OCI-LY1 (cell line): ENCODE data around the gene PPHLN1.

ENCODE experiments used
- H2AFZ ChIP-seq: fragments of 200-600 bp; sonication (generic), shearing (Covaris generic); 2 replicates; pipeline ENCODE4 v1.6.0; 2014; ENCODE audit warnings: antibody characterized with exemption, mild to moderate bottlenecking, low read length
- H3F3A ChIP-seq: fragments of 200-600 bp; sonication (generic), shearing (Covaris generic); 2 replicates; pipeline ENCODE4 v1.6.0; 2014; ENCODE audit warnings: mild to moderate bottlenecking, antibody characterized with exemption, low read length, moderate library complexity; ENCODE audit not compliant: insufficient read depth
- H3K27ac ChIP-seq: fragments of 200-600 bp; sonication (generic); 2 replicates; pipeline ENCODE4 v1.5.1; 2014; ENCODE audit warnings: low read length, mixed run types, mild to moderate bottlenecking, low read depth; ENCODE audit not compliant: poor library complexity, severe bottlenecking
- H3K27me3 ChIP-seq: fragments of 200-600 bp; sonication (generic); 2 replicates; pipeline ENCODE4 v1.6.0; 2014; ENCODE audit warnings: antibody characterized with exemption, mild to moderate bottlenecking, low read length, moderate library complexity; ENCODE audit not compliant: insufficient read depth
- H3K36me3 ChIP-seq: fragments of 200-600 bp; sonication (generic); 2 replicates; pipeline ENCODE4 v1.6.1; 2014; ENCODE audit warnings: mild to moderate bottlenecking, antibody characterized with exemption, low read length, moderate library complexity, mixed read lengths; ENCODE audit not compliant: insufficient read depth
- H3K4me1 ChIP-seq: fragments of 200-600 bp; sonication (generic); 2 replicates; pipeline ENCODE4 v1.5.1; 2014; ENCODE audit warnings: mild to moderate bottlenecking, low read length, moderate library complexity; ENCODE audit not compliant: insufficient read depth, severe bottlenecking
- H3K4me2 ChIP-seq: fragments of 200-600 bp; sonication (generic), shearing (Covaris generic); 2 replicates; pipeline ENCODE4 v1.6.1; 2014; ENCODE audit warnings: low read length
- H3K4me3 ChIP-seq: fragments of 200-600 bp; sonication (generic); 2 replicates; pipeline ENCODE4 v1.5.1; 2014; ENCODE audit warnings: low read length, low read depth, mild to moderate bottlenecking, mixed read lengths; ENCODE audit not compliant: poor library complexity, severe bottlenecking
- H3K79me2 ChIP-seq: fragments of 200-600 bp; shearing (Covaris generic); 2 replicates; pipeline ENCODE4 v1.6.1; 2016; ENCODE audit warnings: mixed run types, low read length, mixed read lengths; ENCODE audit not compliant: insufficient read depth
- H3K9ac ChIP-seq: fragments of 200-600 bp; sonication (generic), shearing (Covaris generic); 2 replicates; pipeline ENCODE4 v1.6.1; 2014; ENCODE audit warnings: mild to moderate bottlenecking, low read length, mixed read lengths
- H3K9me2 ChIP-seq: fragments of 200-600 bp; sonication (generic), shearing (Covaris generic); 2 replicates; pipeline ENCODE4 v1.6.1; 2014; ENCODE audit warnings: low read depth, mild to moderate bottlenecking, low read length, mixed read lengths
- H3K9me3 ChIP-seq: fragments of 200-600 bp; shearing (Covaris generic); 2 replicates; pipeline ENCODE4 v1.6.1; 2014; ENCODE audit warnings: low read length, mixed read lengths
- H4K20me1 ChIP-seq: fragments of 200-600 bp; sonication (generic), shearing (Covaris generic); 2 replicates; pipeline ENCODE4 v1.6.0; 2016; ENCODE audit warnings: mild to moderate bottlenecking, low read length; ENCODE audit not compliant: insufficient read depth
- CTCF ChIP-seq: fragments of 200-600 bp; sonication (generic), shearing (Covaris generic); IDR thresholded peaks from 2 replicates; pipeline ENCODE4 v1.5.1; 2017; ENCODE audit warnings: mild to moderate bottlenecking, antibody characterized with exemption, low read length, moderate library complexity, mixed read lengths
- EZH2 ChIP-seq: fragments of 200-600 bp; sonication (generic), shearing (Covaris generic); IDR thresholded peaks from 2 replicates; pipeline ENCODE4 v1.8.0; 2017; ENCODE audit warnings: borderline replicate concordance, mixed run types, mild to moderate bottlenecking, antibody characterized with exemption, low read length, moderate library complexity, mixed read lengths

The PPHLN1 gene

GRCh38 chr12:42422785-42423184 lies 96.8 kb downstream of the PPHLN1 start:
- Histone ChIP-seq H3K27ac (no peak overlapping the region), H2AFZ (no peak overlapping the region), H3K27me3 (no peaks in the 10 kb centered on the region), H4K20me1 (no peaks in the 10 kb centered on the region), H3K36me3 (0 out of 2 replicates have a peak, but pooled peaks cover 4% of the 10 kb centered on the region), H3K4me1 (peaks cover 16% of the 10 kb centered on the region), H3K9me3 (no peaks in the 10 kb centered on the region), H3K9me2 (no peaks in the 10 kb centered on the region), H3K79me2 (no peaks in the 10 kb centered on the region), H3K4me3 (no peak overlapping the region), H3K4me2 (peak overlapping the region; percentile 30; the same call in 1 of the 2 replicates), H3K9ac (no peak overlapping the region), H3F3A (no peaks in the 10 kb centered on the region)
- TF ChIP-seq CTCF = no peak
- TF ChIP-seq EZH2 = no peak

DNA sequence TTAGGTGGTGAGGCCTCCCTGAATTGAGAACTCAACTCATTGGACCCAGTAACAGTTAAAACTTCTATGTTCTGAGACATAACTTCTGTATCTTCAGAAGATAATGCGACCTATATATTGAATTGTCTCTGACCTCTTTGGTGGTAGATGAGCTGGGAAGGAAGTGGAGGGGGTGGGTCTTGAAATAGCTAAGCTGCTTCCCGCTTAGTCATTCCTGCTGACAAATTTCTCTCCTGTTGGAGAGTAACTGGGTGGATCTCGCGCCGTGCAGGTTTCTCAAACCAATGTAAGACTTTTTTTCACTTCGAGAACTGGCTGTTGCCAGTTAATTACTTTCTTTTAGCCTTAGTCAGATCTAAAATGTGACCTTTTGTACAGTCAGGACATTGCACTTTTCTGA lies 100.8 kb downstream of the PPHLN1 start:
- no peaks in the 10 kb centered on the region for H4K20me1 ChIP-seq
- no peaks in the 10 kb centered on the region for H3K27me3 ChIP-seq
- no peak overlapping the region for H3K4me2 ChIP-seq
- no peaks in the 10 kb centered on the region for H3K9me3 ChIP-seq
- H3F3A ChIP-seq = no peaks in the 10 kb centered on the region
- no peak overlapping the region for H3K27ac ChIP-seq
- H3K9ac ChIP-seq = no peak overlapping the region
- H3K9me2 ChIP-seq = no peaks in the 10 kb centered on the region
- no peaks in the 10 kb centered on the region for H3K79me2 ChIP-seq
- H2AFZ ChIP-seq = no peak overlapping the region
- peaks cover 11% of the 10 kb centered on the region; the same call in 1 of the 2 replicates for H3K36me3 ChIP-seq
- H3K4me3 ChIP-seq = no peak overlapping the region
- TF ChIP-seq EZH2 (no peak), CTCF (no peak)
- H3K4me1 ChIP-seq = peaks cover 12% of the 10 kb centered on the region

- Histone ChIP-seq H3K9ac (no peak overlapping the region), H3K4me1 (no peaks in the 10 kb centered on the region), H3F3A (no peaks in the 10 kb centered on the region), H3K9me3 (no peaks in the 10 kb centered on the region), H3K79me2 (no peaks in the 10 kb centered on the region), H3K4me2 (no peak overlapping the region), H3K27me3 (no peaks in the 10 kb centered on the region), H3K36me3 (peaks cover 16% of the 10 kb centered on the region; the same call in 1 of the 2 replicates), H4K20me1 (no peaks in the 10 kb centered on the region), H3K27ac (no peak overlapping the region), H3K4me3 (no peak overlapping the region), H2AFZ (no peak overlapping the region), H3K9me2 (no peaks in the 10 kb centered on the region)
- TF ChIP-seq CTCF = no peak
- no peak for TF ChIP-seq EZH2
Measured at GRCh38 chr12:42428850-42429249, 102.9 kb downstream of the PPHLN1 start.
